GM21717 (cell line): ENCODE measurements around the gene EXOC3.
"Not testable (repeated sequence)": the region's sequence is repeated elsewhere in the genome, so short reads cannot be mapped to it uniquely, and the experiment has no call there.

Experiments used
- ATAC-seq: cut with Tn5 transposase; IDR thresholded peaks from one replicate; pipeline ENCODE4 v1.9.1; 2021; ENCODE audit warnings: mild to moderate bottlenecking, moderate library complexity; ENCODE audit not compliant: unreplicated experiment

EXOC3 gene

GRCh38 chr5:472076-472655 lies 29.2 kb downstream of the EXOC3 start:
- peak; percentile 12 for ATAC-seq

DNA sequence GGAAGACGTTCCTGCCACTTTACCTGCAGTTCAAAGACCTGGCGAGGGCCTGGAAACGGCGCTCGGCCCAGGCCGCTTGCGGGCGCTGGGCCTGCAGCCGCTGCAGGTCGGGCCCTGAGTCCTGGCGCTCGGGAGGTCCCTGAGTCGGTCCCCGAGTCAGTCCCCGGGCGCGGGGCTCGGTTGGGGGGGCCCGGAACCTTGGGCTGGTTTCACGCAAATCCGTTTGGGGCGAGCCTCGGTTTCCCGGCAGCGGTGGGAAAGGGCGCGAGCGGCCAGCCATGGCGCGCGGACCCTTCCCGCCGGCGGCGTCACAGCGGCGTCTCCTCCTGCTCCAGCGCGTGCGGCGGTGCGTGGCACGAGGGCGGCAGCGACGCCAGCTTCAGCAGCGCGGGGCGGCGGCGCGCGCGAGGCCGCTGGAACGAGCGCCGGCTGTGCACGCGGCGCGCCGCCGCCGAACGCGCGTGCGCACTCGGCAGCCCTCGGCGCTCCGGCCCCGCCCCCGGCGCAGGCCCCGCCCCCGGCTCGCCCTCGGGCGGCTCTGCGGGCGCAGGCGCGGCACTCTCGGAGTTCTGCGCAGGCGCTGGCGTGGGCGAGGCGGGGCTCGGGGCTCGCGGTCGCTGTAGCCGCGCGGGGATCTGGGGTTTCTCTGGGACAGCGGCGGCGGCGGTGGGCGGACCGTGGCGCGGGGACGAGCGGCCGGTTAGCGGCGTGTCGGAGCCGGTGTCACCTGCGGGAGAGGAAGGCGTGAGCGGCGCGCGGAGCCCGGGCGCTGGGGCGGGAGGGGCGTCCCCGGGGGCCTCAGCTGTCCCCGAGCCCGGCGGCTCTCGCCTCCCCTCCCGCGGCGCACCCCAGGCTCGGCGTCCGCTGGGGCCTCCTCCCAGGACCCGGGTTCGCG lies 29.9 kb downstream of the EXOC3 start:
- ATAC-seq = peak; percentile 65

GRCh38 chr5:473551-474192 lies 30.7 kb downstream of the EXOC3 start:
- peak; percentile 14 for ATAC-seq

- not testable (repeated sequence) for ATAC-seq
These were observed 31.4 kb downstream of the EXOC3 start for GRCh38 chr5:474232-474839.

DNA sequence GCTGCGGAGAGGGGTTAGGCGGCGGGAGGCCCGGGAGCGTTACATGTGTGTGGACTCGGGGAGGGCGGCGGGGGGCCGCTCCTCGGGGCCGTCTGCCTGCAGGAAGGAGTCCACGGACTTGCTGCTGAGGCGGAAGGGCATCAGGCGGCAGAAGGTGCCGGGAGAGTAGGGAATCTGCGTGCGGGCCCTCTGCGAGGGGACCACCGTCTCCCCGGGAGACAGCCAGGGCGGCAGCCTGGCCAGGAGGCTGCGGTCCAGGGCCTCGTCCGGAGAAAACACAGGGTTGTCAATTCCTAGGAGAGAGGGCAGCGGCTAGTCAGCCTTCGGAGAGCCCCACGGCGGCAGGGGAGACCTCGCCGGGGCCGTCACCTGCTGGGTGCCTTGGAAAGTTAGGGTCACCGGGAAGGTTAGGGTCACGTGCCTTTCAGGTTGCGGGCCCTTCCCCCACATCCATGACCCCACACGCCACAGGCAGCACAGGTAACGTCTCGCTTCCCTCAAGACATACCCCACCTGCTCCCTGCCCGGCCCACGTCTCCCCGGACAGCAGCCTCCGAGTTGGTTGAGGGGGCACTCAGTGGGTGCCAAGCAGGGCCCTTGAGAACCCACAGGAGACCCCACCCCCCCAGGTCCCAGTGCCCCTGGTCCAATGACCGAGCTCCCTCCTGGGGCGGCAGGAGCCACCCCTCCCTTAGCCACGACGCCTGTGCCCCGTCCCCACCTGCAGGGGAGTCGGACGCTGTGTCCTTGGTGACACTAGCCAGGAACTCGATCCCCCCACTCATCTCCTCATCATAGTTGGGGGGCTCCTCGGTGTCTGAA lies 32.1 kb downstream of the EXOC3 start:
- ATAC-seq = no peak

DNA sequence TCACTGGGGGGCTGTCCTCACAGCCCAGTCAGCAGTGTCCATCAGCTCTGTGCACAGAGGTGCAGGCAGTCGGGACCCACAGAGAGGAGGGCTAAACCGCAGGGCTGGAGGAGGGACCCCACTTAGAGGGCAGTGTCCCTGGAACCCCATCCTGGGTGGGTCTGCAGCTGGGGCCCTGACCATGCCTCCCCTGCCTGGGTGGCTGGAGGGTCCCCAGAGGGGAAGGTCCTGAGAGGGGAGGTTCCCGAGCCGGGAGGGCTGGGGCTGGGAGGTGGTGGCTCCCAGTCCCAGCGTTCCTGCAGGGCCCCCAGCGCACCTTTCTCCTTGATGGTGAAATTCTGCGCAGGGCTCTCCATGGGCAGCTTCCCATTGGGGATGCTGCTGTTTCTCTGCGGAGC lies 32.7 kb downstream of the EXOC3 start:
- no peak for ATAC-seq

DNA sequence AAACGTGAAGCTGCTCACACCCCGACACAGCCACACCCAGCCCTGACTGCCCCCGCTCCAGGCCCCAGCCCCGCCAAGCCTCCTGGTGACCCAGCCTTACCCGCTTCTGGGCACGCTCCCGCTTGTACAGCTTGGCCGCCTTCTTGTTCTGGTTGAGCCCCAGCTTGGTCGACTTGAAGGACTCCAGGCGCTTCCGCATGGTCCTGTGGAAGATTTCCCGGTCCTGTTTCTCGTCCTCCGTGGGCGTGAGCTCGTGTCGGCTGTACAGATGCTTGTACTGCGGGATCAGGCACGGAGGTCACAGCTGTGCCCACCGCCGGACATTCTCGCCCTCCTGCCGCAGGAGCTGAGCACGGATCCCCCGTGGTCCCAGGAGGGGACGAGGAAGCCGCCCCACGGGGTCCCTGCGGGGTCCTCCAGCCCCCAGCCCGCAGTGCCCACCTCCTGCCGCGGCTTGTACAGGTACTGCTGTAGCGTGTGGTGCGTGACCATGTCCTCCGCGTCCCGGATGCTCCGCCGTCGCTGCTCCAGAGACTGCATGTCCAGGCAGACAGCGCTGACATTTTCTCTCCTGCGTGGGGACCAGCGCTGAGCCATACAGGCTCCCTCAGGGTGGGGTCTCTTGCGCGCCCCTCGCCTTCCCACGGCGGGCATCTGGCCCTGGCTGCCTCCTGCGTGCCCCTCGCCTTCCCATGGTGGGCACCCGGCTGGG lies 33.3 kb downstream of the EXOC3 start:
- ATAC-seq = no peak

DNA sequence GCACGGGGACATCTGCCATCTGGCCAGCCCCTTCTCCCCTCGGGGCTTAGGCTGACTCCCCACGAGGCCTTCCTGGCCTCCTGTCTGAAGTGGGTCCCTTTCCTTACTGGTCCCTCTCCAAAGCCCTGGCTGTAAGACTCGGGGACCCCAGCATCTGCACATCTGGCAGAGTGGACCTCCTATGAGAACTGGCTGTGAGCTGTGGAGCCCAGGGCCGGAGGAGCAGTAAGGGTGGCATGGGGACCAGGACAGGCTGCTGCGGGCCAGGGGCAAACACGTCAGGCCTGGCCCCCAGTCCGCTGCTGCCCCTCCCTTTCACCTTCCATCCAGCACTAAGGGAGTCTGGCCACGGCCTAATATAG lies 33.8 kb downstream of the EXOC3 start:
- no peak for ATAC-seq

DNA sequence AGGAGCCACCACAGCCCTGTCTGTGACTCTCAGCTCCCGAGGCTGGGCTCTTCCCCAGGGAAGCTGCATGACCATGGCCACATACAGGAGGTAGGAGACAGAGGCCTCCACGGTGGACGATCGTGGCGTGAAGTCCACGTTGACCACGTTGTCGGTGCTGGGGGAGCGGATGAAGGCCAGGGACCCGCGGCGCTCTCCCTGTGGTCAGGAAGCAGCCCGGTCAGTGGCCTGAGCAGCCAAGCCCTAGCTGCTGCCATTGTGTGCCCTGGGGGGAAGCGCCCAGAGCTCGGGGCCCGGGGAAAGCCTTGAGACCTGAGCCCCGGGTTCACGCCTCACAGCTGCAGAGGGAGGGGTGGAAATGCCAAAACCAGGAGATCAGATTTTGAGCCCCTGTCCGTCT lies 34.3 kb downstream of the EXOC3 start:
- ATAC-seq = no peak

- no peak for ATAC-seq
These were observed 34.9 kb downstream of the EXOC3 start for GRCh38 chr5:477871-478270.

- no peak for ATAC-seq
These were observed 35.5 kb downstream of the EXOC3 start for GRCh38 chr5:478369-478981.

DNA sequence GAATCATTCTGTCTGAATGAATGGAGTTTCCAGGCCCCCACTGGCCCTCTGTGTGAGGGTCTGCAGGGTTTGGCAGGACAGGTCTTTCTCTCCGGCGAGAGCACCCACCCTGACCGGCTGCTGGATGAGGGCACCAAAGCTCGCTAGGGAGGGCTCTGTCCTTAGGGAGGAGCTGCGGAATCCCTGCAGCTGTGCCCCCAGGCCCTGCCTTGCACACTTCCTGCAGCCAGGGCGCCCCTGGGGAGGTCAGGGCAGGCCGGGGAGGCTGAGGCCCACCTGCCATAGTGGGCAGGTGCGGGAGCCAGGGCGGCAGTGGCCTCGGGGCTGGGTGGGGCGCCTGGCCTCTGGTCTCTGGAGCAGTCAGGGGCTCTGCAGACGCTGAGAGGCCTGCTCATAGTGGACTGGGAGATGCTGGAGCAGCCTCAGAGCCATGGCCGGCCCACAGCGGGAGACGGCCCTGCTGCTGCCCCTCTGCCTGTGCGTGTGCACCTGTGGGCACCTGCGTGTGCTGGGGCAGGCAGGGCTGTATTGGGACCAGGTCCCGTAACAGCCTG lies 36.1 kb downstream of the EXOC3 start:
- no peak for ATAC-seq

GRCh38 chr5:479566-480319 lies 36.8 kb downstream of the EXOC3 start:
- ATAC-seq = no peak

GRCh38 chr5:481347-481746 lies 38.4 kb downstream of the EXOC3 start:
- ATAC-seq = no peak

GRCh38 chr5:482021-482420 lies 39.0 kb downstream of the EXOC3 start:
- ATAC-seq = no peak

DNA sequence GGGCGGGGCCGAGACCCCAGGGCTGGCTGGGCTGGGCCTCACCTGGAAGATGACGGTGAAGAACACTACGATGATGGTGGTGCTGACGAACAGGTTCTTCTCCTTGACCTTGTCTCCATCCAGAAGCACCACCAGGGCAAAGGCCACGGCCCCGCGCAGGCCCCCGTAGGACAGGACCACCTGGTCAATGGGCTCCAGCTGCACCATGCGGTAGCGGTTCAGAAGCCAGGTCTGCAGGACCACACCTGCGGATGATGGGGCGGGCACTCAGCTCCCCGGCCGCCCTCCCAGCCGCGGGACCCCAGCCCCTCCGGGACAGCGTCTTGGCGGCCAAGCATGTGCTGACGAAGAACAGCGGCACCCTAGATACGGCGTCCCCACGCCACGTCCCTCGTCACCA lies 39.5 kb downstream of the EXOC3 start:
- ATAC-seq = no peak

DNA sequence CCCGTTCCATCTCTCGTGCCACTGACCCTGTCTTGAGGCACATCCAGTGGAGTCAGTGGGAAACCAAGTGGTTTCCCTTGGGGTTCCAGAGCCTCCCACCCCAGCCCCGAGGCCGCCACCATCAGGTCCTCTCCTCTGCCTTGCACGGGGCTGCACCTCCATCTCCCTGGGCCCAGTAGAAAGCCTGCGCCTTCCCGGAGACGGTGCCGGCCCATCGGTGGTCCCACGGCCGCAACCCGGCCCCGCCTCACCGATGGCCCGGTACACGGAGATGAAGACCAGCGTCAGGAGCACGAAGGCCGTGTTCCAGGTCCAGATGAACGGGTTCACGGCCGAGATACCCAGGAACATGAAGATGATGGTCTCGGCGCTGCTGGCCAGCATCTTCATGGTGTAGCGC lies 40.0 kb downstream of the EXOC3 start:
- no peak for ATAC-seq

- no peak for ATAC-seq
These were observed 40.6 kb downstream of the EXOC3 start for GRCh38 chr5:483434-484140.
